Nephron (organoid): Measurements from ENCODE around the gene ITGA8.
A peak's percentile ranks its signal among the peaks of the same experiment; 100 is the strongest.

Experiments used
- H3K27ac Mint-ChIP-seq, 3 experiments: 2 replicates each; pipeline ENCODE4 v1.8.0; 2020; ENCODE audit warnings: mixed read lengths in 3 of 3, mild to moderate bottlenecking in 2 of 3, moderate library complexity in 1 of 3
- H3K27me3 Mint-ChIP-seq: 2 replicates; pipeline ENCODE4 v1.8.0; 2021; ENCODE audit warnings: low read depth, mild to moderate bottlenecking, moderate library complexity, mixed read lengths
- H3K36me3 Mint-ChIP-seq: 2 replicates; pipeline ENCODE4 v1.8.0; 2020; ENCODE audit warnings: low read depth, mixed read lengths
- H3K4me1 Mint-ChIP-seq: 2 replicates; pipeline ENCODE4 v1.8.0; 2020; ENCODE audit warnings: mixed read lengths
- H3K4me3 Mint-ChIP-seq, 3 experiments: 2 replicates each; pipeline ENCODE4 v1.8.0; 2020; ENCODE audit warnings: mild to moderate bottlenecking in 3 of 3, mixed read lengths in 3 of 3, moderate library complexity in 2 of 3
- H3K9me3 Mint-ChIP-seq: 2 replicates; pipeline ENCODE4 v1.8.0; 2020; ENCODE audit warnings: mixed read lengths
- CTCF ChIP-seq, 3 experiments: fragments of 200-600 bp; sonication (generic); IDR thresholded peaks; one replicate each; pipeline ENCODE4 v1.5.0; 2021; ENCODE audit warnings: antibody characterized with exemption in 3 of 3; ENCODE audit not compliant: unreplicated experiment in 3 of 3

ITGA8 gene

GRCh38 chr10:15740261-15740660 lies 20.5 kb upstream of the ITGA8 start:
- Mint-ChIP-seq H3K9me3 (no peaks in the 10 kb centered on the region), H3K4me3 (no peak overlapping the region), H3K27me3 (peaks cover 3% of the 10 kb centered on the region), H3K36me3 (no peaks in the 10 kb centered on the region), H3K4me1 (peaks cover 55% of the 10 kb centered on the region), H3K27ac (no peak overlapping the region)
- TF ChIP-seq CTCF (IDR thresholded peaks at IDR 0.05; ENCODE audit: unreplicated experiment in 3 of 3): no peak

- Mint-ChIP-seq H3K27ac (peak overlapping the region in 2 of 3 experiments; percentile 46 to 93), H3K4me1 (peaks cover 53% of the 10 kb centered on the region)
- no peak for TF ChIP-seq CTCF (IDR thresholded peaks at IDR 0.05; ENCODE audit: unreplicated experiment in 3 of 3)
Measured at GRCh38 chr10:15739254-15739970, 19.7 kb upstream of the ITGA8 start.

GRCh38 chr10:15738270-15738925 lies 18.7 kb upstream of the ITGA8 start:
- TF ChIP-seq CTCF (IDR thresholded peaks at IDR 0.05; ENCODE audit: unreplicated experiment in 3 of 3): no peak
- peaks cover 3% of the 10 kb centered on the region for H3K9me3 Mint-ChIP-seq
- H3K27ac Mint-ChIP-seq: peak overlapping the region; percentile 19 to 93 (median 93)
- peaks cover 3% of the 10 kb centered on the region for H3K27me3 Mint-ChIP-seq
- peaks cover 48% of the 10 kb centered on the region for H3K4me1 Mint-ChIP-seq
- H3K4me3 Mint-ChIP-seq: peak overlapping the region in 1 of 3 experiments; percentile 36
- H3K36me3 Mint-ChIP-seq: no peaks in the 10 kb centered on the region

More at GRCh38 chr10:15739254-15739970, 19.7 kb upstream of the ITGA8 start:
- peaks cover 3% of the 10 kb centered on the region for H3K27me3 Mint-ChIP-seq
- no peaks in the 10 kb centered on the region for H3K9me3 Mint-ChIP-seq
- H3K36me3 Mint-ChIP-seq: no peaks in the 10 kb centered on the region
- no peak overlapping the region for H3K4me3 Mint-ChIP-seq

- Mint-ChIP-seq H3K9me3 (peaks cover 3% of the 10 kb centered on the region), H3K4me1 (peaks cover 41% of the 10 kb centered on the region), H3K27ac (peak overlapping the region in 2 of 3 experiments; percentile 67 to 93), H3K27me3 (peaks cover 3% of the 10 kb centered on the region), H3K36me3 (no peaks in the 10 kb centered on the region), H3K4me3 (peak overlapping the region in 1 of 3 experiments; percentile 52)
- TF ChIP-seq CTCF (IDR thresholded peaks at IDR 0.05; ENCODE audit: unreplicated experiment in 3 of 3): no peak
Measured at GRCh38 chr10:15737656-15738055, 17.9 kb upstream of the ITGA8 start.

GRCh38 chr10:15735763-15736162 lies 16.0 kb upstream of the ITGA8 start:
- Mint-ChIP-seq H3K27me3 (no peaks in the 10 kb centered on the region), H3K4me1 (peaks cover 30% of the 10 kb centered on the region), H3K36me3 (peaks cover 3% of the 10 kb centered on the region), H3K27ac (peak overlapping the region; percentile 67 to 94 (median 93)), H3K4me3 (peak overlapping the region in 2 of 3 experiments; percentile 6 to 28), H3K9me3 (peaks cover 13% of the 10 kb centered on the region)
- TF ChIP-seq CTCF (IDR thresholded peaks at IDR 0.05; ENCODE audit: unreplicated experiment in 3 of 3): no peak
